HEK293 (cell line): ENCODE data around the gene SERPINA6.

ENCODE experiments used
- SETDB1 ChIP-seq: IDR thresholded peaks from one replicate; pipeline ENCODE4 v1.6.1; 2017; ENCODE audit warnings: mild to moderate bottlenecking, low read length, moderate library complexity, mixed read lengths; ENCODE audit not compliant: insufficient read length
- ZBTB21 ChIP-seq: fragments of 450-650 bp; formaldehyde crosslinking; IDR thresholded peaks from 2 replicates; pipeline ENCODE4 v1.5.1; 2017; ENCODE audit warnings: missing biosample characterization, missing genetic modification characterization
- ZNF132 ChIP-seq: fragments of 450-650 bp; formaldehyde crosslinking; IDR thresholded peaks from 2 replicates; pipeline ENCODE4 v1.5.1; 2017; ENCODE audit warnings: missing biosample characterization, missing genetic modification characterization, borderline replicate concordance
- ZNF558 ChIP-seq: fragments of 450-650 bp; formaldehyde crosslinking; IDR thresholded peaks from 2 replicates; pipeline ENCODE4 v1.5.1; 2016; ENCODE audit warnings: missing biosample characterization, missing genetic modification characterization
- ZNF561 ChIP-seq: fragments of 450-650 bp; IDR thresholded peaks from 2 replicates; pipeline ENCODE4 v1.5.1; 2018; ENCODE audit warnings: missing biosample characterization, missing genetic modification characterization, borderline replicate concordance
- ZNF629 ChIP-seq: fragments of 450-650 bp; formaldehyde crosslinking; IDR thresholded peaks from 2 replicates; pipeline ENCODE4 v1.5.1; 2017; ENCODE audit warnings: missing biosample characterization, missing genetic modification characterization
- TF ChIP-seq, protein P1 (sequence below): fragments of 450-650 bp; formaldehyde crosslinking; IDR thresholded peaks from 2 replicates; pipeline ENCODE4 v1.5.1; 2016; ENCODE audit warnings: missing biosample characterization, missing genetic modification characterization

DNA sequence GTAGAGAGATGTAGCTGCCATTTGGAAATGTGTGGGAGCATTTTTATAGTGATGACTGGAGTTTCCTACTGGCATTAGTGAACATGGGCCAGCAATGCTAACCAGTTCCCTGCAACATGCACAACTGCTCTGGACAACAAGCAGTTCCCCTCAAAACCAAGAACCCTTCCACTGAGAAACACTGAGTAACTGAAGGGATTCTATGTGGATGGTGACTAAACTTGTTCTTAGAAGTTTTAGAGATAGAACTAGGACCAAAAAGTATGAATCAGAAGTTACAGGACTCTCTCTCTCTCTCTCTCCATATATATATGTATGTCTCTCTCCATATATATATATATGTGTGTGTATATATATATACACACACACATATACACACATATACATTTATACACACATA is 38.0 kb downstream of the SERPINA6 start:
- TF ChIP-seq ZNF558 (tag by site-specific recombination) (no peak), SETDB1 (no peak), ZNF629 (tag by site-specific recombination) (no peak), ZNF561 (no peak), ZBTB21 (no peak), ZNF132 (no peak)
- TF ChIP-seq, protein P1, sequence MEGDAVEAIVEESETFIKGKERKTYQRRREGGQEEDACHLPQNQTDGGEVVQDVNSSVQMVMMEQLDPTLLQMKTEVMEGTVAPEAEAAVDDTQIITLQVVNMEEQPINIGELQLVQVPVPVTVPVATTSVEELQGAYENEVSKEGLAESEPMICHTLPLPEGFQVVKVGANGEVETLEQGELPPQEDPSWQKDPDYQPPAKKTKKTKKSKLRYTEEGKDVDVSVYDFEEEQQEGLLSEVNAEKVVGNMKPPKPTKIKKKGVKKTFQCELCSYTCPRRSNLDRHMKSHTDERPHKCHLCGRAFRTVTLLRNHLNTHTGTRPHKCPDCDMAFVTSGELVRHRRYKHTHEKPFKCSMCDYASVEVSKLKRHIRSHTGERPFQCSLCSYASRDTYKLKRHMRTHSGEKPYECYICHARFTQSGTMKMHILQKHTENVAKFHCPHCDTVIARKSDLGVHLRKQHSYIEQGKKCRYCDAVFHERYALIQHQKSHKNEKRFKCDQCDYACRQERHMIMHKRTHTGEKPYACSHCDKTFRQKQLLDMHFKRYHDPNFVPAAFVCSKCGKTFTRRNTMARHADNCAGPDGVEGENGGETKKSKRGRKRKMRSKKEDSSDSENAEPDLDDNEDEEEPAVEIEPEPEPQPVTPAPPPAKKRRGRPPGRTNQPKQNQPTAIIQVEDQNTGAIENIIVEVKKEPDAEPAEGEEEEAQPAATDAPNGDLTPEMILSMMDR = no peak
